GM12878 (cell line): ENCODE results near the gene UBL4B.

Experiments
- KDM1A ChIP-seq: fragments of 200-600 bp; sonication (generic); IDR thresholded peaks from 2 replicates; pipeline ENCODE4 v1.6.1; 2016; ENCODE audit warnings: borderline replicate concordance
- NR2C2 ChIP-seq: IDR thresholded peaks from 2 replicates; pipeline ENCODE4 v1.6.1; 2011; ENCODE audit warnings: borderline replicate concordance, low read depth; ENCODE audit not compliant: control insufficient read depth, insufficient read length
- POLR2A ChIP-seq: IDR thresholded peaks from 2 replicates; pipeline ENCODE4 v1.6.1; 2011; ENCODE audit warnings: low read depth, mild to moderate bottlenecking, low read length
- TF ChIP-seq, protein P1 (sequence below), 3 experiments: IDR thresholded peaks in 2 of 3; conservative IDR thresholded peaks in 1 of 3; 2 replicates each; pipeline ENCODE4 v1.5.1; 2011; ENCODE audit warnings: low read depth in 3 of 3, low read length in 3 of 3, mild to moderate bottlenecking in 3 of 3, control low read depth in 2 of 3, moderate library complexity in 2 of 3, inconsistent platforms in 1 of 3, mixed read lengths in 1 of 3; ENCODE audit not compliant: control insufficient read depth in 2 of 3, insufficient read depth in 1 of 3; ENCODE audit errors: extremely low read depth in 1 of 3

DNA sequence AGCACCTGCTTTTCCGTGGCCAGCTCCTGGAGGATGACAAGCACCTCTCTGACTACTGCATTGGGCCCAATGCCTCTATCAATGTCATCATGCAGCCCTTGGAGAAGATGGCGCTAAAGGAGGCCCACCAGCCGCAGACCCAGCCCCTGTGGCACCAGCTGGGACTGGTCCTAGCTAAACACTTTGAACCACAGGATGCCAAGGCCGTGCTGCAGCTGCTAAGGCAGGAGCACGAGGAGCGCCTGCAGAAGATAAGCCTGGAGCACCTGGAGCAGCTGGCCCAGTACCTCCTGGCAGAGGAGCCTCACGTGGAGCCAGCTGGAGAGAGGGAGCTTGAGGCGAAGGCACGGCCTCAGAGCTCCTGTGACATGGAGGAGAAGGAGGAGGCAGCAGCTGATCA, 413 bp downstream of the UBL4B start:
- TF ChIP-seq, protein P1, sequence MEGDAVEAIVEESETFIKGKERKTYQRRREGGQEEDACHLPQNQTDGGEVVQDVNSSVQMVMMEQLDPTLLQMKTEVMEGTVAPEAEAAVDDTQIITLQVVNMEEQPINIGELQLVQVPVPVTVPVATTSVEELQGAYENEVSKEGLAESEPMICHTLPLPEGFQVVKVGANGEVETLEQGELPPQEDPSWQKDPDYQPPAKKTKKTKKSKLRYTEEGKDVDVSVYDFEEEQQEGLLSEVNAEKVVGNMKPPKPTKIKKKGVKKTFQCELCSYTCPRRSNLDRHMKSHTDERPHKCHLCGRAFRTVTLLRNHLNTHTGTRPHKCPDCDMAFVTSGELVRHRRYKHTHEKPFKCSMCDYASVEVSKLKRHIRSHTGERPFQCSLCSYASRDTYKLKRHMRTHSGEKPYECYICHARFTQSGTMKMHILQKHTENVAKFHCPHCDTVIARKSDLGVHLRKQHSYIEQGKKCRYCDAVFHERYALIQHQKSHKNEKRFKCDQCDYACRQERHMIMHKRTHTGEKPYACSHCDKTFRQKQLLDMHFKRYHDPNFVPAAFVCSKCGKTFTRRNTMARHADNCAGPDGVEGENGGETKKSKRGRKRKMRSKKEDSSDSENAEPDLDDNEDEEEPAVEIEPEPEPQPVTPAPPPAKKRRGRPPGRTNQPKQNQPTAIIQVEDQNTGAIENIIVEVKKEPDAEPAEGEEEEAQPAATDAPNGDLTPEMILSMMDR (IDR thresholded peaks at IDR 0.05 in 2 of 3, conservative IDR thresholded peaks at IDR 0.05 in 1 of 3; ENCODE audit: control insufficient read depth in 2 of 3, extremely low read depth in 1 of 3, insufficient read depth in 1 of 3, low read depth in 3 of 3, low read length in 3 of 3), result no peak
- TF ChIP-seq POLR2A (no peak), KDM1A (no peak), NR2C2 (no peak)
